Muscle of arm (tissue), 12 donors: ENCODE data around the gene LRMDA. TPM values are rescaled to one million over a fixed set of nuclear protein-coding genes. Genes with fewer than 3 reads are reported as not detected.

ENCODE experiments used
- DNase-seq: peaks from one replicate; pipeline ENCODE4 v3.0.0-alpha.2; 2013
- polyA plus RNA-seq, 12 donors: library from polyadenylated mRNA; unstranded; fragments of 120-200 nt; gene quantifications; one replicate each; pipeline ENCODE4 v1.2.1, GENCODE V29; 2013; ENCODE audit not compliant: insufficient read length in 12 of 12

Gene LRMDA
- polyA plus RNA-seq, 12 donors, result 3.5 to 6.7 (median 5.2) TPM; not detected in 2

GRCh38 chr10:76152186-76152585, 720.8 kb downstream of the LRMDA start:
- DNase-seq, result no peak

- DNase-seq, result no peak
These were observed 724.5 kb downstream of the LRMDA start for GRCh38 chr10:76155961-76156360.

- no peak for DNase-seq
These were observed 729.2 kb downstream of the LRMDA start for GRCh38 chr10:76160446-76161300.

- DNase-seq, result no peak
These were observed 729.8 kb downstream of the LRMDA start for GRCh38 chr10:76161301-76161582.

GRCh38 chr10:76168437-76168836, 737.0 kb downstream of the LRMDA start:
- no peak for DNase-seq

- DNase-seq, result no peak
These were observed 737.8 kb downstream of the LRMDA start for GRCh38 chr10:76169246-76169645.

- no peak for DNase-seq
These were observed 740.6 kb downstream of the LRMDA start for GRCh38 chr10:76172020-76172419.

GRCh38 chr10:76175533-76176165, 744.2 kb downstream of the LRMDA start:
- no peak for DNase-seq

GRCh38 chr10:76176166-76176550, 744.7 kb downstream of the LRMDA start:
- no peak for DNase-seq

GRCh38 chr10:76177936-76178335, 746.5 kb downstream of the LRMDA start:
- no peak for DNase-seq

- DNase-seq, result no peak
These were observed 747.3 kb downstream of the LRMDA start for GRCh38 chr10:76178532-76179292.

- DNase-seq, result no peak
These were observed 748.4 kb downstream of the LRMDA start for GRCh38 chr10:76179806-76180205.

GRCh38 chr10:76184647-76185046, 753.2 kb downstream of the LRMDA start:
- DNase-seq, result no peak

GRCh38 chr10:76185471-76186301, 754.3 kb downstream of the LRMDA start:
- no peak for DNase-seq

- DNase-seq, result no peak
These were observed 756.8 kb downstream of the LRMDA start for GRCh38 chr10:76188216-76188615.

GRCh38 chr10:76190634-76191270, 759.3 kb downstream of the LRMDA start:
- no peak for DNase-seq

GRCh38 chr10:76191336-76191735, 759.9 kb downstream of the LRMDA start:
- DNase-seq, result no peak

- DNase-seq, result no peak
These were observed 760.7 kb downstream of the LRMDA start for GRCh38 chr10:76192151-76192550.

- DNase-seq, result no peak
These were observed 761.4 kb downstream of the LRMDA start for GRCh38 chr10:76192694-76193320.

- DNase-seq, result no peak
These were observed 764.4 kb downstream of the LRMDA start for GRCh38 chr10:76195654-76196390.
